Activated B cell treated with CpG ODN at 0.5 μM for 24 hours (primary cell): Measurements from ENCODE around the gene EXOSC2. TPM values are rescaled to one million over a fixed set of nuclear protein-coding genes. Genes with fewer than 3 reads are reported as not detected.

ENCODE experiments used
- ATAC-seq: fragments of 200-7000 bp; cut with Tn5 transposase; one replicate; pipeline ENCODE4 v1.10.0; 2021; ENCODE audit warnings: low read depth, mild to moderate bottlenecking, moderate library complexity
- CTCF ChIA-PET: fragments of 350-600 bp; sonication (Branson Sonifier 250); formaldehyde crosslinking; loops from one replicate; lab custom pipeline; 2021; ENCODE audit warnings: antibody characterized with exemption; lab: Charles Lee
- POLR2A ChIA-PET: fragments of 350-600 bp; sonication (Branson Sonifier 250); formaldehyde crosslinking; loops from one replicate; lab custom pipeline; 2021; ENCODE audit warnings: antibody characterized with exemption; lab: Charles Lee
- DNase-seq: peaks from one replicate; pipeline ENCODE4 v3.0.0; 2022
- H3K27ac Mint-ChIP-seq: one replicate; pipeline ENCODE4 v1.8.0; 2020; ENCODE audit warnings: mixed read lengths
- H3K27me3 Mint-ChIP-seq: one replicate; pipeline ENCODE4 v1.8.0; 2021; ENCODE audit warnings: mixed read lengths
- H3K36me3 Mint-ChIP-seq: one replicate; pipeline ENCODE4 v1.8.0; 2021; ENCODE audit warnings: low read depth, mixed read lengths
- H3K4me1 Mint-ChIP-seq: one replicate; pipeline ENCODE4 v1.8.0; 2021; ENCODE audit warnings: mixed read lengths
- H3K4me3 Mint-ChIP-seq: one replicate; pipeline ENCODE4 v1.8.0; 2020; ENCODE audit warnings: mild to moderate bottlenecking, mixed read lengths
- H3K9me3 Mint-ChIP-seq: one replicate; pipeline ENCODE4 v1.8.0; 2020; ENCODE audit warnings: mixed read lengths
- CTCF ChIP-seq: fragments of 200-600 bp; IDR thresholded peaks from one replicate; pipeline ENCODE4 v1.8.0; 2022; ENCODE audit warnings: antibody characterized with exemption, mild to moderate bottlenecking
- intact Hi-C: fragments of 100-400 bp; cut with micrococcal nuclease; formaldehyde crosslinking; loops from one replicate; pipeline ENCODE4 v1.15.1; 2024
- total RNA-seq: library from RNA; stranded (reverse); gene quantifications from 2 replicates; pipeline ENCODE4 v1.2.3, GENCODE V29; 2022

EXOSC2 gene, protein sequence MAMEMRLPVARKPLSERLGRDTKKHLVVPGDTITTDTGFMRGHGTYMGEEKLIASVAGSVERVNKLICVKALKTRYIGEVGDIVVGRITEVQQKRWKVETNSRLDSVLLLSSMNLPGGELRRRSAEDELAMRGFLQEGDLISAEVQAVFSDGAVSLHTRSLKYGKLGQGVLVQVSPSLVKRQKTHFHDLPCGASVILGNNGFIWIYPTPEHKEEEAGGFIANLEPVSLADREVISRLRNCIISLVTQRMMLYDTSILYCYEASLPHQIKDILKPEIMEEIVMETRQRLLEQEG
- total RNA-seq, result 49.6 and 54.8 TPM in 2 replicates

- intact Hi-C loops, result loop anchor here (1.0 to 5.0 kb wide), 2 partner anchors 19 to 434 kb away; partner anchors contain the start of gene NUP214
- POLR2A ChIA-PET, result interaction anchor here (0.5 to 1.9 kb wide), 13 partner anchors 11 to 1613 kb away, joined by 3 to 9 read pairs (median 4); partner anchors contain the start of genes DOLPP1 and NUP214
Measured at GRCh38 chr9:130693426-130694191, at the start of gene EXOSC2. TSS of gene EXOSC2 (plus strand) at chr9:130693780. CDS start at chr9:130693792, 12 bp downstream.

GRCh38 chr9:130651221-130651620 is 42.4 kb upstream of the EXOSC2 start:
- CTCF ChIA-PET, result no interaction called here
- Mint-ChIP-seq H3K27ac (no peak overlapping the region), H3K4me3 (no peak overlapping the region), H3K9me3 (peaks cover 6% of the 10 kb centered on the region), H3K27me3 (peaks cover 19% of the 10 kb centered on the region), H3K4me1 (no peaks in the 10 kb centered on the region), H3K36me3 (no peaks in the 10 kb centered on the region)
- no peak for DNase-seq
- no peak for ATAC-seq
- POLR2A ChIA-PET, result no interaction called here
- intact Hi-C loops, result no loop called here
- TF ChIP-seq CTCF, result no peak

More at GRCh38 chr9:130693426-130694191, at the start of gene EXOSC2:
- H3K36me3 Mint-ChIP-seq, result peaks cover 43% of the 10 kb centered on the region
- H3K4me3 Mint-ChIP-seq, result peak within 1 kb of the TSS; percentile 94
- ATAC-seq (peak; percentile 99), DNase-seq (peak; percentile 79)
- CTCF ChIA-PET, result interaction anchor here (0.8 to 2.1 kb wide), 10 partner anchors 8 to 233 kb away, joined by 3 to 17 read pairs (median 4); no protein-coding TSS in a partner anchor
- TF ChIP-seq CTCF, result no peak
- H3K27ac Mint-ChIP-seq, result peak within 1 kb of the TSS; percentile 93
- no peaks in the 10 kb centered on the region for H3K9me3 Mint-ChIP-seq
- H3K27me3 Mint-ChIP-seq, result no peaks in the 10 kb centered on the region
- peaks cover 30% of the 10 kb centered on the region for H3K4me1 Mint-ChIP-seq

DNA sequence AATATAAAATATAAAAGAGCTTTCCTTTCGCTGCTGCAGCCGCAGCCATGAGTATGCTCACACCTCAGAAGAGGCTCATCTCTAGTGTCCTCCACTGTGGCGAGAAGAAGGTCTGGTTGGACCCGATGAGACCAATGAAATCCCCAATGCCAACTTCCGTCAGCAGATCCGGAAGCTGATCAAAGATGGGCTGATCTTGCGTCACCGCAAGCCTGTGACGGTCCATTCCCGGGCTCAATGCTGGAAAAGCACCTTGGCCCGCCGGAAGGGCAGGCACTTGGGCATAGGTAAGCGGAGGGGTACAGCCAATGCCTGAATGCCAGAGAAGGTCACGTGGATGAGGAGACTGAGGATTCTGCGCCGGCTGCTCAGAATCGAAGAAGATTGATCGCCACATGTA is 41.8 kb upstream of the EXOSC2 start:
- H3K9me3 Mint-ChIP-seq, result peaks cover 4% of the 10 kb centered on the region
- ATAC-seq (no peak), DNase-seq (no peak)
- H3K4me3 Mint-ChIP-seq, result no peak overlapping the region
- TF ChIP-seq CTCF, result no peak
- H3K27me3 Mint-ChIP-seq, result peaks cover 22% of the 10 kb centered on the region
- CTCF ChIA-PET, result no interaction called here
- no peaks in the 10 kb centered on the region for H3K4me1 Mint-ChIP-seq
- POLR2A ChIA-PET, result no interaction called here
- intact Hi-C loops, result no loop called here
- H3K36me3 Mint-ChIP-seq, result no peaks in the 10 kb centered on the region
- H3K27ac Mint-ChIP-seq, result no peak overlapping the region

DNA sequence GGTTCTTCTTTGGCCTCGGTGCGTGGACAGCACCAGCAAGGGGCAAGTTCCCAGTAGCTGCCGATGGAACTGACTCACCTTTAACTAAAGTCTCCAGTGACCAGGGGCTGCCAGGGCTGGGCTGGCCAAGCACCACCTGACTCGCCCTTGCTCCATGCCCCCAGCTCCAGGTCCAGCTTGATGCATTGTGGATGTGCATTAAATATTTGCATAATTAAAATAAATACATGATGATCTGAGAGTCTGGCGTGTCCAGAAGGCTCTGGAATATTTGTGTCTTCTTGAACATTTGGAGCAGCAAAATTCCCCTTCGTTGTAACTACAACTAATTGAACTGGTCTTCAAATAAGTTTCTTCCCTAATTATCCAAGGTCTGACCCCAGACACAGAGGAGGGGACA is 38.7 kb upstream of the EXOSC2 start:
- H3K9me3 Mint-ChIP-seq, result peaks cover 2% of the 10 kb centered on the region
- peaks cover 5% of the 10 kb centered on the region for H3K4me1 Mint-ChIP-seq
- H3K27ac Mint-ChIP-seq, result no peak overlapping the region
- POLR2A ChIA-PET, result interaction anchor here (0.7 kb wide), 1 partner anchor 93 kb away, joined by 5 read pairs; no protein-coding TSS in a partner anchor
- CTCF ChIA-PET, result no interaction called here
- H3K27me3 Mint-ChIP-seq, result peaks cover 40% of the 10 kb centered on the region
- ATAC-seq (no peak), DNase-seq (no peak)
- TF ChIP-seq CTCF, result no peak
- intact Hi-C loops, result no loop called here
- no peaks in the 10 kb centered on the region for H3K36me3 Mint-ChIP-seq
- no peak overlapping the region for H3K4me3 Mint-ChIP-seq
